Measurements from ENCODE around the gene NLGN4Y.

The NLGN4Y gene

DNA sequence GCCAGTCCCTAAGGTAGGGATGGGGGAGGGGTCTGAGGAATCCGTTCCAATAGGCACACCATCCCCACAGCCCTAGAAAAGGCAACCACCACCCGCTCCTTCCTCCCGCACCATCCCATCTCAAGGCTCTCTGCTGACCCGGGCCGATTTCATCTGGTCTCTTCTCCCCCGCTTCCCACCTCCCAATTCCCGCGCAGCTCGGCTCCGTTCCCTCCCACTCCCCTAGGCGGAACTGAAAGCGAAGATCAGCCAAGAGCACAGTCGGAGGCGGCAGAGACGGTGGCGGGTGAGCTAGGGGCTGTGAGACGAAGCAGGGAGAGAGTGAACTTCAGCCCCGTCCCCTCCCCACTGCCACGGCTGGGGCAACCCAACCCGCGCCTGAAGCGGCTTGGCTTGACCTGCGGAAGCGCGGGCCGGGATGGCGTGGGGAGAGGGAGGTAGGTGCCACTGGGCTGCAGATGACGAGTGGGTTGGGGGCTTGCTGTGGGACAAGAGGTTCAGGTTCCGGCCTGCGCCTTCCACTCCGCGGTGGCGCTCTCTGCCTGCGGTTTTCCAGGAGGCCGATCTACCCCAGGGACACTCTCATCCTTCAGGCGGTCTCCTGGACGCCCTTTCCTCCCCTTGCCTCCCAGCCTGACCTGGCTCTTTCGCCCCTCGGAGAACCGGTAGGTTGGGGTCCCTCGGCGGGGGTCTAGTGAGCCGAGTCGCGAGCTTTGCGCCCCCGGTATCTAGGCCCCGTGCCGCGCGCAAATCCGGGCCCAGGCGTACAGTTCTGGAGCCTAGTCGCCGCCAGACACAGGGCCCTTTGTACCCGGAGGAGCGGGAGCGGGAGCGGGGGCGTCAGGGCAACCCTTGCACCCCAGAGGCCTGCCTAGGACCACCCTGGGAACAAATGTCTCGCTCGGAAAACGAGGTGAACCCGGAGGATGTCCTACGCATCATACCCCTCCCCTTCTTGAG lies at the start of gene NLGN4Y:
Gene NLGN4Y (plus strand): TSS at position 258 of the 960 bp plus-strand sequence. CDS start 97,591 bp downstream, outside the sequence.
- no peak for DNase-seq

DNA sequence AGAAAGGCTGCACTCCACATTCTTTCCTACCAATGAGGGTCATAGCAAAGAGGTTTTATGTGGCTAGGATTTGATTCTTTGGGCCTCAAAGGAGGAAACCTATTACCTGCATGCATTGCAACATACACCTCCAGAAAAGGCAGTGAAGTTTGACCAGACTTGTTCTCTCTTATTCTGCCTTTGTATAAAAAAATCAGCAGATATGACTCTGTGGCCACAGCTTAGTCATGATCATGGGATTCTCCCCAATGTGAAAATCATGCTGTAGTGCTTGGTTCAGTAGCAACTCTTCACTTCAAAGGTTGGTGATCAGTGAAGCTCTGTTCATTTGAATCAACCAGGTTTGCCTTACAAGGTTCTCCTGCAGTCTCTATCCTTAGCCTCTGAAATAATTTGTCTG lies 38.4 kb upstream of the NLGN4Y start:
- DNase-seq = no peak

DNA sequence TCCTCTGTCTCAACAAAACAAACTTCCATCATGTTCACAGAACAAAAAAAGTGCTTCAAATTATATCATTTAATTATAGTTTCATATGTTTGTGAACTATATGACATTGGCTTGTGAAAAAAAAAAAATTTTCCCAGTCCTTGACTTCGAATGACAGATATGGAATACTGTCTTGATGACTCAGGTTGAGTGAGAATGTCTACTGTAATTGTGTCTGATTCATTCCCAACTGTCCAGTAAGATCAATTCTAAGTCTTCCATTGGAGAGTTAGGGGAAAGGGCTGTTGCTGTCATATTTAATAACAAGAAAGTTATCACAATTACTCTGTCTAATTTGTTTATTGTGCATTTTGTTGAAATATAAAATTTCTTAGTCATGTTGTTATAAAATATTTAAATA lies 34.1 kb upstream of the NLGN4Y start:
- no peak for DNase-seq

DNA sequence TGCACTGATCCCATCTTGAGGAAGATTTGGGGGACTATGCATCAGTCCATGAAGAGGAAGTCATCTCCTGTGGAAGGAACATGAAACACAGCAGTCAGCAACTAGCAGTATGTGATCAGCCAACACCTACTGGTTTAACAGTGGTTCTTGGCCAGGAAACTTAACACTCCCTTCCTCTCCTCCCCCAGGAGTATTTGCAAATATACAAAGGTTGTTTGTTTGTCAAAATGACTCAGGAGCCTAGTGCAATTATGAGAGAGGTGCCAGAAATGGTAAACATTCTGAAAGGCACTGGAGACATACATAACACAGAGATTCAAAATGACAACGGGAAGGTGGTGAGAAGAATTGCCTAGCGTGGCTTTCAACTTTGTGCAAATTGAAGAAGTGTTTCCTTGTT lies 26.3 kb upstream of the NLGN4Y start:
- DNase-seq = no peak

DNA sequence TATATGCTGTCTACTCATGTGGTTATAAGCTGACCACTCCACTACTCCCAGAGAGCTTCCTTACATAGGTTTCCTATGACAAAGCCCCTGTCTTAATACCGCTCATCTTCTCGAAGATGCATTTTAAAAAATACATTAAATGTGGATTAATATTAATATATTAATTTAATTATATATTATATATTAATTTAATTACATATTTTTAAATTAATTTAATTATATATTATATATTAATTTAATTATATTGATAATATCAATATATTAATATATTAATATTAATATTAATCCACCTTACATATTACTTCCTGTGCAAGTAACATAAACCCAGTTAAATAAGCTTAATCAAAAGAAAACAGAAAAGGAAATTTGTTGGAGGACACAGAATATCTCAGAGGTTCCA lies 19.7 kb upstream of the NLGN4Y start:
- no peak for DNase-seq

DNA sequence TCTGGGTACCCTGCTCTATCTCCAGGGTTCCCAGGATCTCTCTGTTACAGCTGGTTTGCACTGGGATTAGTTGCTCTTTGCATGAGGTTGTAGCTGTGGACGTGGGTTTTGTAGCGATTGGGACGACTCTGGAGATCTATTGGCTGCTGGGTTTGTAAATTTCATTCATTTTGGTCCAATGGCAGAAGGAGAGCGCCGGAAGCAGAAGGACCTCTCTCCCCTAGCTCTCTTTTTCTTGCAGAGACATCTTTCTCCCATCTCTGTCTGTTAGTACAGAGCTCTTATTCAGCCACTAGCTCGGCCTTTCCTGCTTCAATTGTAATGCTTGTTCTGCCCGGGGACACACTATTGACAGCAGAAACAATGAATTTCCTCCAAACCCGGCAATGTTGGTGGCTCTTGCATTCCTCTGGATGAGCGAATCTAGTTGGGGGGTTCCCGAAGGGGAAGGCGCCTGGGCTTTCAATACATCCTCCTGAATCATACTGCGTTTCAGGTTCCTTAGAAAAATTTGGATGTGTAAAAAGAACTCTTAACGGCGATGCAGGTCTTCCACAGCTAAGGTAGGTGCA lies 1.9 kb upstream of the NLGN4Y start:
- DNase-seq = no peak

DNA sequence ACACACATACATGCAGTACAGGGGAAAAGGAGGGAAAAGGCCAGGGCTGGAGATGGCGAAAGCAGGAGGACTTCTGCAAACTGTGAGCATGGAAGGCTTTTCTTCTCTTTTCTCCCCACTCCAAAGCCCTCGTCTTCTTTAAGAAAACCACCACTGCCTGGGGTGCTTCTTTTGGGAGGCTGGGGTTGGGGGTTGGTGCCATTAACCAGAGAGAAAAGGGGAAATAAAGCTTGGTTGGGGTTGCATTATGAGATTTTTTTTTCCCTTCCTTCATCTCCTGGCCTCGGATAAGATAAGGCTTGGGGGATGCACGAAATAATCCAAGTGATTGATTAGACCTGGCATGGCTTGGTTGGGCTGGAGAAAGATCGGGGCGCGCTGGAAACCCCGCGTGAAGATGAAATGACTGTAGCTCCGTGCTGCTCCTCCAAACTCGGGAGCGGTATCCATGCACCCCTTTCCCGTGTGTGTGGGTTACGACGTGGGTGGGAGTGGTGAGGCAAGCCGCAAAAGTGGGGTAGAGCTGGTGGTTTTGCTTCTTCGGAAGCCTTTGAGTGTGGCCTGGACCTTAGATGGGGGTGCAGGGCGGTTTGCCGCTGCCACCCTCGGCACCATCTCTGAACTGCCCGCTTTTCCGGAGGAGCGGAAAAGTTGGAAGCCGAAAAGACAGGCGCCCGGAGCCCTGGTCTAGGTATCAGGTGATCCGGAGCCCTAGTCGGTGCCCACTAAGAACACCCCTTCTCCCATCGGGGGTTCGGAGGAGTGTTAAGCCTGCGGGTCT lies 648 bp upstream of the NLGN4Y start:
- DNase-seq = no peak

DNA sequence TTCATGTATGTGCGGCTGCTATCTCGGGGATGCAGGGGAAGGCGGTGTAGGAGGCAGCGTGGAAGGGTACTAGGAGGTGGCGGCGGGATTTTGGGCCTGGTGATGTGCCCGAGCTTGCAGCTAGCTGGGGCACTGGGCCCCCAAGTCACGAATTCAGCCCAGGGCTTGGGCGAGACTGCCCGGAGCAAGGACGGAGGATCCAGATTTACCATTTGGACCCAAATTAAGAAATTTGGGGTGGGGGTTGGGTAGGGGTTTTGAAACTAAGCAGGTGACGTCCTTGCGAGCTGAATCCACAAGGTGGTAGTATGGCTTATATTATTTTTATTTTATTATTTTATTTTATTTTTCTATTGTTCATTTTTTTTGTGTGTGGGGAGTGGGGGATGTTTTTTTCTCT lies 986 bp downstream of the NLGN4Y start:
- DNase-seq = no peak

DNA sequence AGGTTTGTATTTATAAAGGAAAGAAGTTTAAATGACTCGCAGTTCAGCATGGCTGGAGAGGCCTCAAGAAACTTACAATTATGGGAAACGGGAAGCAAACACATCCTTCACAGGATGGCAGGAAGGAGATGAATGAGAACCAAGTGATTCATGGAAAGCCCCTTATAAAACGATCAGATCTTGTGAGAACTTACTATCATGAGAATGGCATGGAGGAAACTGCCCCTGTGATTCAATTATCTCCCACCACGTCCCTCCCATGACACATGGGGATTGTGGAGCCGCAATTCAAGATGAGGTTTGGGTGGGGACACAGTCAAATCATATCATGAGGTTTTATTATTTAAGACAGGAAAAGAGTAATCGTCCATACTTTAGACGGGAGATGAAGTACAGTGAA lies 4.0 kb downstream of the NLGN4Y start:
- DNase-seq = no peak

DNA sequence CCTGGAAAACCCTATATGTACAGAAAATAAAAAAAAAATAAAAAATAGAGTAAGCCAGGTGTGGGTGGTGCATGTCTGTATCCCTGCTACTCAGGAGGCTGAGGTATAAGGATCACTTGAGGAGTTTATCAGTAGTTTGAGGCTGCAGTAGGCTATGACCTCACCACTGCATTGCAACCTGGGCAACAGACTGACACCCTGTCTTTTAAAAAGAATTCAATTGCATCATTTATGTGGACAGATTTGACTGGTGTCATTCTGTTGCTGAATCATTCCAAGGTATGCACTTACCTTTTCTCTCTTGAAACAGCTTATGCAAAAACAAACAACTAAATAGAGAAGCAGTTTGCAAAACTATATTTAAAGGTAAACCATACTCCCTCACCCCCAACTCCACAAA lies 12.4 kb downstream of the NLGN4Y start:
- DNase-seq = no peak

DNA sequence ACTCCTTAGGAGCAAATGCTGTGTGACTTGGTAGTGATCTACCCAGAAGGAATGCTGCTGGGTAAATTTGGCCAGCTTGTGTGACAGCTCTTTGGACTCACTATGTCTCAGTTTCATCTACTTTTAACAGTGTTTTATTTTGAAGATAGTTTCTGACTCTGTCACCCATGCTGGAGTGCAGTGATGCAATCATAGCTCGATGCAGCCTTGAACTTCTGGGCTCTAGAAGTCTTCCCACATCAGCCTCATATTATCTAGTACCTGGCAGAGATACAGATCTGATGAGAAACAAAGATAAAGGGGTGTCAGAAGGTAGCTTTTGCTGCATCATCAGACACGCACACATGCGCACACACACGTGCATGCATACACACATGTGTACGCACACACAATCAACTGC lies 19.2 kb downstream of the NLGN4Y start:
- DNase-seq = no peak

DNA sequence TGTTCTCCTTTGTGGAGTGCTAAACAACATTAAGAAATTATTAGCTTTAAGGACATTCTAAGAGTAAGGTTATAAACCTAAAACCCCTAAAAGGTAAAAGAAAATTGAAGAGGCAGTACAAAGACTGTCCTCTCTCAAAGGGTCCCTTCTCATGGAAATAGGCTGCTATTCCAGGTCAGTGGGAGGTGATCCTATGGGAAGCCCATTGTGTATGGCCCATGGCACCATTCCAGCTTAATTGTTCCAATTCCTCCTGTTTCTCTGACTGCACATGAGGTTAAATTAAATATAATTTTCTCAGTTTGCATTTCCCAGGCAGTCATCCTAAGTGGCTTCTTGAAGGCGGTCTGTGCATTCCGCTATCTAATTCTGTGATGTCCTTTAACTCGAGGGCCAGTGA lies 57.0 kb downstream of the NLGN4Y start:
- no peak for DNase-seq

DNA sequence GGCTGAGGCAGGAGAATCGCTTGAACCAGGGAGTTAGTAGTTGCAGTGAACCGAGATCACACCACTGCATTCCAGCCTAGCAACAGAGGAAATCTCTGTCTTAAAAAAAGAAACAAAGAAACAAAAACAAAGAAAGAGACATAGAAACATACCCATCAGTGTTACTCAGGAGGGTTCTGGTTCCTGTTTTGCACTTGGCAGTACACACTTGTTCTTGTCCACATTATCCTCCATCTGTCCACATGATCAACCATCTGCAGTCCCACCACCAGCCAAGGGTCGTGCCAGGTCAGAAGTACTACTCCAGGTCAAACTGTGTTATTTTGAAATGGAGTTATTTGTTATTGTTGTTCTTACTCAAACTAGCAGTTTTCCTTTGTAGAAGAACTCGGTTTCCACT lies 62.4 kb downstream of the NLGN4Y start:
- DNase-seq = peak; percentile 0

DNA sequence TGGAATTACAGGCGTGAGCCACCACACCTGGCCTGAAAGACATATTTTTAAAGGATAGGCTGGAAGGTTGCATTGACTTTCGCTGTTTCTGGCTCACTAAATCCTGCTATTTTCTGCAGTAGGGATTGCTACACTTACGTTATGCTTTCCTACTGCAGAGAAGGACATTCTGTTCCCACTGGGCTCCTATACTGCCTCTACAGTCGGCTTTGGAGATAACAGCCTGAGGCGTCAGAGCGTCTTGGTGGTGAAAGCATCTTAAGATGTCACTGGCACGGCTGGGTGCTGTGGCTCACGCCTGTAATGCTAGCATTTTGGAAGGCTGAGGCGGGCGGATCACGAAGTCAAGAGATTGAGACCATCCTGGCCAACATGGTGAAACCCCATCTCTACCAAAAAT lies 77.0 kb downstream of the NLGN4Y start:
- DNase-seq = no peak

DNA sequence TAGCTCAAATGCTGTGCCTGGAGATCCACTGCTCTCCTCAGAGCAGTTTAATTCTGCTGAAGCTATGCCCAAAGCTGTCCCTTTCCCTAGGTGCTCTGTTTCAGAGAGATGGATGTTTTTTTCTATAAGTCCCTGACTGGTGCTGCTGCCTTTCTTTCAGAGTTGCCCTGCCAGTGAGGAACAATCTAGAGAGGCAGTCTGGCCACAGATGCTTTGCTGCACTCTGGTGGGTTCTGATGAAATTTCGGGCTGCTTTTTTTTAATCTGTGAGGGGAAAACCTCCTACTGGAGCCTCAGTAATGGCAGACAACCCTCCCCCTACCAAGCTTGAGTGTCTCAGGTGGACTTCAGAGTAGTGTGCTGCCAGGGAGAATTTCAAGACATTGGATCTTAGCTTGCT lies 93.3 kb downstream of the NLGN4Y start:
- DNase-seq = no peak

DNA sequence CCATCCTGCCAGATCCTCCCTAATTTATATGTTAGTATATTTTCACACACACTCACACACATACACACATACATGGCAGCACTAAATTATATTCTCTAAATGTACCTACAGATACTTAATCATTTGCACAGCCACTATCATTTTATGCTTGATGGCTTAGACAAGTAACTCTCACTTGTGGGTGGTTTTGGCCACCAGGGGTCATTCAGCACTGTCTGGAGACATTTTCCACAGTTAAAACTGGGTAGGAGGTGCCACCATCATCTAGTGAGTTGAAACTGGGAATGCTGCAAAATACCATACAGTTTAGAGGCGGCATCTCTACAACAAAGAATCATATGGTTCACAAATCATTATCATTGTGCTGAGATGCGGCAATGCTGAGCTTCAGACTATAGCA lies 94.2 kb downstream of the NLGN4Y start:
- DNase-seq = peak; percentile 1

DNA sequence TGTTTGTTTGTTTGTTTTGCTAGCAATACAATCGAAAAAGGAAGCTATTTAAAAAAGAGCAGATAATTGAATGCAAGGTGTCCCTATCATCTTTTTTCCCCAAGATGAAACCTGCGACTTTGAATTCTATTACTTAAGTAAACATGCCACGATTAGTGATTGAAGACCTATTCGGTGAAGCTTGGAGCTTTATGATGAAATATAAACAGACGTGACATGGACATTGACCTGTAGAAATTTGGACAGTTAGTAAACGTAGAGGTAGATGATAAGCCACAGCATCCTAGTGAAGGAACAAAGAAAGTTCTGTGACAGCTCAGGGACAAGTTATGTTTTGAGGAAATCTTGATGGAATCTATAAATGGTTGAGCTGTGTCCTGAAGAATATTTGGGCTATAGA lies 103.9 kb downstream of the NLGN4Y start:
- DNase-seq = no peak

DNA sequence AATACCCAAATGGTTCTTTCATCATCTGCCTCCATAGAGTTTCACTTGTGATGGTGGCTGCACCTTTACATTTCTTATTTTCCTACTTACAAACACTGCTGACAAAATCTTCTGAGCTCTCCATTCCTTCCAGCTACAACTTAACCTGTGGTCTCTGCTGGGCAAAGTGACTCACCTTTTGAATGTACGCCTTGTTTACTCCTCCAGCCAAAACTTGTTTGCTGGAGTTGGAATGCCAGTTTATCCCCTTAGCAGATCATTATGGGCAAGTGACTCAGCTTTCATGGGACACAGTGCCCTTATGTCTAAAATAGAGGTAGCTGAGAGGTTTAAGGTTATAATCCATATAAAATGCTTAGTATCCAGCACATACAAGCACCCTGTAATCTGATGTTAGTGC lies 107.3 kb downstream of the NLGN4Y start:
- DNase-seq = peak; percentile 11

DNA sequence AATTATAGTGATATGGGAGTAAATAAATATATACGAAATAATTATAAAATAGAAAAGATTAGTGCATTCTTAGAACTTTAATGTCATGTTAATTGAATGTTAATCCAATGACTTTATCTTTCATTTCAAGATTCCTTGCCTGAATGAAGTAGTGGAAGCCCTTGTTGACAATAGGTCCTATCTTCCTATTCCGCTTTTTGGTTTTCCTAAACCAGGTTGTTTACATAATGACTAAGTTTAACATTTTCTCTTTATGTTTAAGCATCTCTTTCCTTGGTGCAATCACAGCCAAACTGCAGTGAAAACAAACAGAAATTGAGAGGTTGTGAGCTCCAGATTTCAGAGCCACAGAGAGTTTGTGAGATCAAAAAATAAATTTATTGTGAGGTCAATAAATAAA lies 109.4 kb downstream of the NLGN4Y start:
- DNase-seq = no peak

DNA sequence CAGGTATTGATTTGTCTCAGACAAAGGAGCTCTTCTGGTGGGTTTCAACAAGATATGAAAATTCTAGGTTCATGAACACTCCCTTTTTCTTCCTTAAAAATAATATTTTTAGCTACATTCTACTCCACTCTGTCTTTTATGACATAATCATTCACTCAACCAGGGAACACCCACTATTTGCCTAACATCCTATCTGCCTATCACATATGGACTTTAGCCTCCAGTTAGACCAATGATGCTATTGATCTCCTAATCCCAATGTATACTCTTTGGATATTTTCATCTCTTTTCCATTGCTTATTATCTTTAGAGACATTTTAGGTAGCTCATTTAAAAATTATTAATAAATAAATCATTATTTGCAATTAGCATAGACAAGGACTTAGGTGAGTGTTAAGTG lies 110.6 kb downstream of the NLGN4Y start:
- no peak for DNase-seq

DNA sequence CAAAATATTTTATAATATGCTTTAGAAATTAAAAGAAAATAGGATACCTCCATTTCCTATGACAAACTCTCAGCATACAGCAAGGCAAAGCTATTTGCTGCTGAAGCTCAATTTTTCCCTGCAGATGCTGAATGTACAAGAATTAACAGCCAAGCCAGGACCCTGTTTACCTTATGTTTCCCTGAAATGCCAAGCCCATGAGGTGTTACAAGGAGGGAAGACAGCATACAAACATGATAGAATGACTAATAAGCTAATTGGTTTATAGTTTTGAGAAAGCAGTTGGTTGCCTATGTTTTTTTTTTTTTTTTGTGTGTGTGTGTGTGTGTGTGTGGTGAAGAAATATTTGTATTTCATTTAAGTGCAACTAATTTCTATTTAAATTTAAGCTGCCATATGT lies 113.2 kb downstream of the NLGN4Y start:
- peak; percentile 28 for DNase-seq

DNA sequence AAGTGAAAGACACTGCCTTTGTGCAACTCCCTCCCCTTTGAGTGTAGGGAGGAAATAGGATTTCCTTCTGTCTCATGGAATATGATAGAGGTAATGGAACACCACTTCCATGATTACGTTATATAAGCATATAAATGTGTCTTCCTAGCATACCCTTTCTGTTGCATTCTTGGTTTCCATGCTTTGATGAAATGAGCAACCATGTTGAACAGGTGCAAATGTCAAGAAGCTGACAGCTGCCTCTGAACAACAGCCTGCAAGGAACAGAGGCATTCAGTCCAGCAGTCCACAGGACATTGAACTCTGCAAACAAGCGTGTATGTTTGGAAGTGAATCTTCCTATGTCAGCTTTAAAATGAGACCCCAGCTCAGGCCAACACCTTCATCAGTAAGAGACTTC lies 117.5 kb downstream of the NLGN4Y start:
- no peak for DNase-seq

DNA sequence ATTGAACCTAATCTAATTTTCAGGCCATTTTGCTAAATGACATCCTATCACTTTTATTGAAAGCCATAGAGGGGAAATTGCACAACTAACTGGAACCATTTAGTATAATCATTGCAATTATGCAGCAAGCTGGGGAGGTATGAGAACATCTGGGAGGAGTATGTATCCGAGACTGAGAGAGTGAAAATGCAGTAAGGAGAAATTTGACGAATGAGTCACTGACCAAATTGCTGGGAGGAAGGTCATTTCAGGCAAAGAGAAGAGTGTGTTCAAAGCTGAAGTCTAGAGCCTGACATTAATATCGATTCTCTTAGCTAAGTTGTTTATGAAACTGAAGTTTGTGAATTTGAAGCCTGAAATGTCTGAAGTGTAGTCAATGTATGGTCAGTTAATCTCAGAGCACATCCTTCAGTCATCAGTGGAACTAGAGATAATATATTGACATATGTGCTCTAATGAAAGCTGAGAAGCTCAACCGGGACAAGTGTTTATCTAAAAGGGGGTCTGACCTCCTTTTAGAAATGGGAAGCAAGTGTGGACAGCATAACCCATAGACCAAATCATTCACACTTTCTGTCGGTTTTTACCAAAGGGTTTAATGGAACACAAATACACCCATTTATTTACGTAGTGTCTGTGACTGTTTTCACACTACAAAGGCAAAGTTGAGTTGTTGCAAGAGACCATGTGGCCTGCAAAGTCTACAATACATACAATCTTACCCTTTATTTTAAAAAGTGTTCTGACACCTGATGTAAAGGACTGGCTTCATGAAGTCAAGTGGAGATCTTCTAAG lies 120.0 kb downstream of the NLGN4Y start:
- peak; percentile 84 for DNase-seq

Measured in HCEC 1CT (cell line).